H1 (cell line): Measurements from ENCODE around the gene ADGRV1. TPM values are rescaled to one million over a fixed set of nuclear protein-coding genes. Genes with fewer than 3 reads are reported as not detected.

Experiments used
- CBX5 ChIP-seq: fragments of 300-800, 300-1000 bp; sonication (generic); IDR thresholded peaks from 2 replicates; pipeline ENCODE4 v1.7.1; 2016; ENCODE audit warnings: antibody characterized with exemption, low read length, low read depth
- CHD7 ChIP-seq: fragments of 300-600 bp; sonication (generic); IDR thresholded peaks from 2 replicates; pipeline ENCODE4 v1.7.1; 2012; ENCODE audit warnings: low read length, moderate library complexity, mild to moderate bottlenecking, inconsistent platforms; ENCODE audit not compliant: insufficient replicate concordance
- CTCF ChIP-seq, 3 experiments: IDR thresholded peaks; 1 replicate in 2 of 3; 2 replicates in 1 of 3; pipeline versions ENCODE4 v1.5.1 to v1.6.1; 2011; ENCODE audit warnings: low read length in 3 of 3, mild to moderate bottlenecking in 3 of 3, inconsistent platforms in 2 of 3, low read depth in 1 of 3, moderate library complexity in 1 of 3; ENCODE audit not compliant: insufficient read depth in 1 of 3; ENCODE audit errors: control extremely low read depth in 1 of 3
- GABPA ChIP-seq: IDR thresholded peaks from 2 replicates; pipeline ENCODE4 v1.6.1; 2011; ENCODE audit warnings: mild to moderate bottlenecking, low read length, moderate library complexity, borderline replicate concordance; ENCODE audit not compliant: insufficient read depth
- polyA plus RNA-seq, 7 experiments: library from polyadenylated mRNA; depleted of rRNA in 3 of 7; stranded (reverse) in 5 of 7; unstranded in 2 of 7; fragments of >200 nt in 5 of 7; fragments of 200-250 nt in 2 of 7; gene quantifications; 1 replicate in 5 of 7; 2 replicates in 1 of 7; 4 replicates in 1 of 7; pipeline versions ENCODE4 v1.2.1 to v1.2.3, GENCODE V29; 2011 to 2013; ENCODE audit warnings: missing spikeins in 2 of 7, mixed read lengths in 2 of 7
- total RNA-seq: library from RNA; stranded (reverse); fragmentation: NEBNext Ultra II Directional; extraction: Animal tissue kit (Norgen Biotek cat#: 25700); gene quantifications from 2 replicates; pipeline ENCODE4 v1.2.1, GENCODE V29; 2021

The ADGRV1 gene
- total and polyA plus RNA-seq, 2 of the 8 experiments (the other 6 are each of a cell fraction or from before 2014, with no cell fraction given): 53.1 to 62.2 TPM

- TF ChIP-seq GABPA: no peak
- TF ChIP-seq CBX5: no peak
- no peak for TF ChIP-seq CTCF (IDR thresholded peaks at IDR 0.05; ENCODE audit: control extremely low read depth in 1 of 3, insufficient read depth in 1 of 3, low read depth in 1 of 3, low read length in 3 of 3)
- no peak for TF ChIP-seq CHD7
These were observed 95.6 kb downstream of the ADGRV1 start (continued) for GRCh38 chr5:90654215-90654614.
